ENCODE results near the gene OPRM1. TPM values are rescaled to one million over a fixed set of nuclear protein-coding genes. Genes with fewer than 3 reads are reported as not detected.
A peak's percentile ranks its signal among the peaks of the same experiment; 100 is the strongest.

Gene OPRM1
- total RNA-seq, 5 donors from 2014 or later (not counting 1 experiment from before 2014, with no cell fraction given) = not detected

DNA sequence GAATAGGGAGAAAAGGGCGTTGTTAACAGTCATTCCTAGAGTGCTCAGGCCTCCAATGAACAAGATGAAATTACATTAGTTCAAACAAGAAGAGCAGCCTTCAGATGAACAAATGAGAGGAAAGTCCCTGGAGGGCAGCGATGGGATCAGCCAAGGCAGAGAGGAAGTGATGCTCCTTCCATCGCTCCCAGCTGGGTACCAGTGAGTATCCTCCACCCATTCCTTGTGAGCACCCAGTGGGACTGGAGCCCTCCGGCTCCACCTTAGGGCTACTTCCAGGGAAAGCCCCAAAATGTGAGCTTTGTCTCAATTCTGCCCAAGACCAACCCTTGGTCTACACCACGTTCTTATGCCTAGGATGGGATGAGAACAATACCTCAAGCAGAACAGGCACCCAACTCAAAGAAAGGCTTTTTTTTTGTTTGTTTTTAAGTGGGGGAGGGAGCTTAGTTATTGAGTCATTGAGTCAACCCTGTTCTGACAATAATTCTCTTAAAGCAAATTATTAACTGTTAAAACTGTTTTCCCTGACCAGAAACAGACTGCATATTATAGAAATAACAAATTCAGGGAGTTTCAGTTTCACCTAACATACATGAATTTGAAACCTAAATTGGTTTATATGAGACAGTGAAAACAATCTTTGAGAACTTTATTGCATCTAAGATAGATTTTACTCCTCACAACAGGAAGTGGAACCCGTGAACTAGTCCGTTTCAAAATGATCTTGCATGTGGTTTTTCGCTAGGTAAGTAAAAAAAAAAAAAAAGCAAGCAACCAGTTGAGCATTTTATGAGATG, 210.7 kb downstream of the OPRM1 start:
- ChIA-PET CTCF (interaction anchor here (0.6 to 5.0 kb wide), 5 partner anchors 18 to 858 kb away, joined by 4 to 38 read pairs (median 26); no protein-coding TSS in a partner anchor), POLR2A (interaction anchor here (0.5 to 1.4 kb wide), 7 partner anchors 11 to 1169 kb away, joined by 3 to 6 read pairs (median 4); no protein-coding TSS in a partner anchor)
- peak overlapping the region; percentile 69 to 77 (median 70) for H3K4me3 Mint-ChIP-seq
- ATAC-seq (replicated peaks in 1 of 4) (peak; percentile 67 to 73 (median 69)), DNase-seq (peak in 11 of 35 experiments; percentile 13 to 80 (median 34))
- WGBS (ENCODE audit: insufficient coverage) = 11% methylated on average over 3 of the region's 8 CpGs
- H3K36me3 Mint-ChIP-seq = peaks cover 19% of the 10 kb centered on the region
- H3K27ac Mint-ChIP-seq = peak overlapping the region; percentile 95 to 99
- Histone ChIP-seq H3K27ac (ENCODE audit: low read length) (peak overlapping the region; percentile 88), H3K4me1 (ENCODE audit: control insufficient read depth in 1 of 2, extremely low read depth in 1 of 2, insufficient read depth in 2 of 2, low read length in 2 of 2) (peaks cover 33 to 49% of the 10 kb centered on the region in 2 experiments), H3K4me3 (ENCODE audit: control insufficient read depth in 1 of 2, extremely low read depth in 1 of 2, low read length in 1 of 2) (peak overlapping the region; percentile 28 to 46), H3K27me3 (replicated peaks in 1 of 2; ENCODE audit: control insufficient read depth in 2 of 2, extremely low read depth in 1 of 2, insufficient read depth in 2 of 2, low read length in 1 of 2) (no peaks in the 10 kb centered on the region), H3K9me3 (no peaks in the 10 kb centered on the region), H3K36me3 (ENCODE audit: control insufficient read depth in 2 of 2, extremely low read depth in 1 of 2, insufficient read depth in 1 of 2, low read length in 1 of 2) (no peaks in the 10 kb centered on the region)
- peaks cover 0 to 7% (median 3%) of the 10 kb centered on the region in 3 donors for H3K9me3 Mint-ChIP-seq
- H3K27me3 Mint-ChIP-seq = no peaks in the 10 kb centered on the region
- peaks cover 63 to 92% (median 75%) of the 10 kb centered on the region in 3 donors for H3K4me1 Mint-ChIP-seq

DNA sequence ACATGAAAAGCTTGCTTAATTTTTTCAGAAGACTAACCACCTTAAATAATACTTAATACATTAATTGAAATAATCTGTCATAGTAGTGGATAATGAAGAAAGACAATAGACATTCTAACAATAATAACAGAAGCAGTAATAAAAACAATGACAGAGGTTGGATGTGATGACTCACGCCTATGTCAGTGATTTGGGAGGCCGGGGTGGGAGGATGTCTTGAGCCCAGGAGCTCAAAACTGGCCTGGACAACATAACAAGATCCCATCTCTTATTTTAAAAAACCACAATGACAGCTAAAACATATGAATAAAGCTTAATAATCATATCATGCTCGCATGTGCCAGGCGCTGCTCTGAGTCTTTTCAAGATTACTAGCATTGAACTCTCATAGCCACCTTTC, 212.1 kb downstream of the OPRM1 start:
- H3K9me3 ChIP-seq = peaks cover 5% of the 10 kb centered on the region
- H3K27ac ChIP-seq (ENCODE audit: low read length) = peak overlapping the region; percentile 88
- H3K27me3 ChIP-seq (replicated peaks in 1 of 2; ENCODE audit: control insufficient read depth in 2 of 2, extremely low read depth in 1 of 2, insufficient read depth in 2 of 2, low read length in 1 of 2) = no peaks in the 10 kb centered on the region
- DNase-seq (no peak), ATAC-seq (replicated peaks in 1 of 4) (no peak)
- Mint-ChIP-seq H3K4me3 (peak overlapping the region in 1 of 3 donors; percentile 69), H3K9me3 (peaks cover 6 to 19% (median 9%) of the 10 kb centered on the region in 3 donors), H3K27me3 (no peaks in the 10 kb centered on the region), H3K36me3 (peaks cover 17% of the 10 kb centered on the region), H3K4me1 (peaks cover 58 to 79% (median 68%) of the 10 kb centered on the region in 3 donors), H3K27ac (peak overlapping the region; percentile 95 to 99)
- ChIA-PET POLR2A (interaction anchor here (0.7 to 0.8 kb wide), 2 partner anchors 21 to 54 kb away, joined by 3 to 4 read pairs; no protein-coding TSS in a partner anchor), CTCF (interaction anchor here (0.7 to 1.3 kb wide), 7 partner anchors 10 to 368 kb away, joined by 3 to 5 read pairs (median 3); no protein-coding TSS in a partner anchor)
- H3K4me1 ChIP-seq (ENCODE audit: control insufficient read depth in 1 of 2, extremely low read depth in 1 of 2, insufficient read depth in 2 of 2, low read length in 2 of 2) = peaks cover 28 to 43% of the 10 kb centered on the region in 2 experiments
- H3K4me3 ChIP-seq (ENCODE audit: control insufficient read depth in 1 of 2, extremely low read depth in 1 of 2, low read length in 1 of 2) = no peak overlapping the region
- no peaks in the 10 kb centered on the region for H3K36me3 ChIP-seq (ENCODE audit: control insufficient read depth in 2 of 2, extremely low read depth in 1 of 2, insufficient read depth in 1 of 2, low read length in 1 of 2)
- WGBS (ENCODE audit: insufficient coverage) = no CpG with 5 or more reads among the region's 4 CpGs

DNA sequence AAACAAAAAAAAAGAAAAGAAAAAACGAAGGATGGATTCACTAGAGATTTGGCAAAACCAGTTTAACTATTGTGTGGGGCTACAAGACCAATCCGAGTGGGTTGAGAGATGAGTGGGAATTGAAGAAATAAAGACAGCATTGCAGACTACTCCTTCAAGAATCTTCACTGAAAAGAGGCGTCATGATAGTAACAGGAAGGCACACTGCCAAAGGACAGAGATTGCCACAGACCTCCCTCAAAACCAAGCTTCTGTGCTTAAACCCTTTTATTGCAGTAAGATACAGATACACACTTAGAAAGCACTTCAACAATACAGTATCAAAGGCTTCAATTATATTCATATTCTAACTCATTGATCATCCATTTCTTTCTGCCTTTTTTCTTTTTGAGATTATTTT, 213.6 kb downstream of the OPRM1 start:
- Mint-ChIP-seq H3K4me1 (peaks cover 64 to 74% (median 70%) of the 10 kb centered on the region in 3 donors), H3K4me3 (peak overlapping the region in 1 of 3 donors; percentile 55), H3K36me3 (peaks cover 14% of the 10 kb centered on the region), H3K9me3 (peaks cover 9 to 23% (median 12%) of the 10 kb centered on the region in 3 donors), H3K27me3 (no peaks in the 10 kb centered on the region), H3K27ac (peak overlapping the region; percentile 77 to 99)
- 14% methylated on average over 1 of the region's 3 CpGs for WGBS (ENCODE audit: insufficient coverage)
- Histone ChIP-seq H3K36me3 (ENCODE audit: control insufficient read depth in 2 of 2, extremely low read depth in 1 of 2, insufficient read depth in 1 of 2, low read length in 1 of 2) (no peaks in the 10 kb centered on the region), H3K9me3 (peaks cover 5% of the 10 kb centered on the region), H3K27ac (ENCODE audit: low read length) (no peak overlapping the region), H3K27me3 (replicated peaks in 1 of 2; ENCODE audit: control insufficient read depth in 2 of 2, extremely low read depth in 1 of 2, insufficient read depth in 2 of 2, low read length in 1 of 2) (no peaks in the 10 kb centered on the region), H3K4me1 (ENCODE audit: control insufficient read depth in 1 of 2, extremely low read depth in 1 of 2, insufficient read depth in 2 of 2, low read length in 2 of 2) (peaks cover 29 to 39% of the 10 kb centered on the region in 2 experiments), H3K4me3 (ENCODE audit: control insufficient read depth in 1 of 2, extremely low read depth in 1 of 2, low read length in 1 of 2) (no peak overlapping the region)
- ATAC-seq (replicated peaks in 1 of 4) (peak in 1 of 4 experiments; percentile 25), DNase-seq (no peak)
- POLR2A ChIA-PET = no interaction called here
- CTCF ChIA-PET = no interaction called here

GRCh38 chr6:154257067-154257466, 218.0 kb downstream of the OPRM1 start:
- Mint-ChIP-seq H3K27ac (no peak overlapping the region), H3K4me3 (no peak overlapping the region), H3K27me3 (no peaks in the 10 kb centered on the region), H3K9me3 (peaks cover 9 to 23% (median 12%) of the 10 kb centered on the region in 3 donors), H3K36me3 (peaks cover 14% of the 10 kb centered on the region), H3K4me1 (peaks cover 38 to 45% (median 44%) of the 10 kb centered on the region in 3 donors)
- Histone ChIP-seq H3K27me3 (replicated peaks in 1 of 2; ENCODE audit: control insufficient read depth in 2 of 2, extremely low read depth in 1 of 2, insufficient read depth in 2 of 2, low read length in 1 of 2) (no peaks in the 10 kb centered on the region), H3K4me3 (ENCODE audit: control insufficient read depth in 1 of 2, extremely low read depth in 1 of 2, low read length in 1 of 2) (no peak overlapping the region), H3K27ac (ENCODE audit: low read length) (no peak overlapping the region), H3K36me3 (ENCODE audit: control insufficient read depth in 2 of 2, extremely low read depth in 1 of 2, insufficient read depth in 1 of 2, low read length in 1 of 2) (no peaks in the 10 kb centered on the region), H3K4me1 (ENCODE audit: control insufficient read depth in 1 of 2, extremely low read depth in 1 of 2, insufficient read depth in 2 of 2, low read length in 2 of 2) (peaks cover 9 to 12% of the 10 kb centered on the region in 2 experiments), H3K9me3 (peaks cover 5% of the 10 kb centered on the region)
- ATAC-seq (replicated peaks in 1 of 4) = no peak
- DNase-seq = no peak
- WGBS (ENCODE audit: insufficient coverage) = 100% methylated on average over 1 of the region's 1 CpG
- CTCF ChIA-PET = interaction anchor here (1.3 to 1.8 kb wide), 2 partner anchors 10 to 17 kb away, joined by 3 to 7 read pairs; no protein-coding TSS in a partner anchor
- POLR2A ChIA-PET = interaction anchor here in 1 of 2 donors (0.8 kb wide), 1 partner anchor 9 kb away, joined by 4 read pairs; no protein-coding TSS in a partner anchor

DNA sequence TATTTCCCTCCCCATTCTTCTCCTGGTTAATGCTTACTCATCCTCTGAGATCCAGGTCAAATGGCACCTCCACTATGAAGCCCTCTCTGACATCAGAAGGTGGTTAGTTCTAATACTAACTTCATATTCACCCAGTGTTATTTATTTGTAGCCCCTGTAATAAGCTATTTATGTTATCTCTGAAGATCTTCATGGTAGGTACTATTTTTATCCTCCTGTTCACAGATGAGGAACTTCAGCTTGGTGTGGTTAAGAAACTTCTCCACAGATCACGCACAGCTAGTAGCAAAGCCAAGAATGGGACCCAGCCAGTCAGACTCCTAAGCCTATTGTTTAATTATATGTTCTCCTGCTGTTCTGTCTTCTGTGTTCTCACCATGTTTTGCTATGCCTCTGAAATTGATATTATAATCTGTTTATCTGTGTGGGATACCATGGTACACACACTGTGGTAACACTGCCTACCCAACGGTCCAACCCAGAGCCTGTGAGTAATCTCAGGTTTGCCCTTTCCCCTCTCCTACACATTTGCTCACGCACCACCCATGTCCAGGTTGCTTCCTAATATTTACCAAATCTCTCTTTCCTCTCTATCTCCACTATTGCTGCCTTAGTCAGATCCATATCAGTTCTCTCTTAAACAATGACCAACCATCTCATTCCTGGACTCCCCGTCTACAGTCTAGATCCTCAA, 219.2 kb downstream of the OPRM1 start:
- no peak overlapping the region for H3K27ac ChIP-seq (ENCODE audit: low read length)
- DNase-seq (no peak), ATAC-seq (replicated peaks in 1 of 4) (peak in 2 of 4 experiments; percentile 29 to 47)
- H3K4me3 ChIP-seq (ENCODE audit: control insufficient read depth in 1 of 2, extremely low read depth in 1 of 2, low read length in 1 of 2) = no peak overlapping the region
- no peaks in the 10 kb centered on the region for H3K27me3 Mint-ChIP-seq
- ChIA-PET POLR2A (interaction anchor here in 1 of 2 donors (0.7 kb wide), 1 partner anchor 28 kb away, joined by 3 read pairs; no protein-coding TSS in a partner anchor), CTCF (interaction anchor here (0.8 to 1.8 kb wide), 3 partner anchors 11 to 19 kb away, joined by 3 to 7 read pairs (median 4); no protein-coding TSS in a partner anchor)
- H3K9me3 ChIP-seq = peaks cover 5% of the 10 kb centered on the region
- H3K9me3 Mint-ChIP-seq = peaks cover 9 to 23% (median 12%) of the 10 kb centered on the region in 3 donors
- H3K27me3 ChIP-seq (replicated peaks in 1 of 2; ENCODE audit: control insufficient read depth in 2 of 2, extremely low read depth in 1 of 2, insufficient read depth in 2 of 2, low read length in 1 of 2) = no peaks in the 10 kb centered on the region
- peaks cover 3 to 6% of the 10 kb centered on the region in 2 experiments for H3K4me1 ChIP-seq (ENCODE audit: control insufficient read depth in 1 of 2, extremely low read depth in 1 of 2, insufficient read depth in 2 of 2, low read length in 2 of 2)
- no peaks in the 10 kb centered on the region for H3K36me3 ChIP-seq (ENCODE audit: control insufficient read depth in 2 of 2, extremely low read depth in 1 of 2, insufficient read depth in 1 of 2, low read length in 1 of 2)
- H3K36me3 Mint-ChIP-seq = peaks cover 14% of the 10 kb centered on the region
- H3K27ac Mint-ChIP-seq = peak overlapping the region in 1 of 2 donors; percentile 5
- 93% methylated on average over 2 of the region's 4 CpGs for WGBS (ENCODE audit: insufficient coverage)
- peaks cover 29 to 35% (median 33%) of the 10 kb centered on the region in 3 donors for H3K4me1 Mint-ChIP-seq
- no peak overlapping the region for H3K4me3 Mint-ChIP-seq
